22Rv1 (cell line): ENCODE measurements around the gene STK11IP.

Source experiments
- ZFX ChIP-seq: fragments of 450-650 bp; IDR thresholded peaks from 2 replicates; pipeline ENCODE4 v1.6.1; 2017; ENCODE audit warnings: antibody characterized with exemption, borderline replicate concordance
- TF ChIP-seq, protein P1 (sequence below): fragments of 450-650 bp; IDR thresholded peaks from 2 replicates; pipeline ENCODE4 v1.5.1; 2017; ENCODE audit warnings: mild to moderate bottlenecking

DNA sequence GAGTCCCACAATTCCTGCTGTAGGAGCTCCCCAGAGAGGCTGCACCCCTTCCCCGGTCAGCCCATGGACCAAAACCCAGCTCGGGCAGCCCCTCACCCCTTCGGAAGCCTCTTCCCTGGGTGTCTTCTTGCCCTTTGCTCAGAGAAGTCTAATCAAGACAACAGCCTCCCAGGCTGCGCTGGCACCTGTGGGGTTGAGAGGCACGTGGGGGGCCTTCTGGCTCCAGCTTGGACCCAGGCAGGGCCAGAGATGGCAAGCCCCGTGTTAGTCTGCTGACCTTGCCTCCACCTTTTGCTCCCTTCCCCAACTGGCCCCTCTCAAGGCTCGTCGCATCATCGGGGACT lies 40.2 kb downstream of the STK11IP start:
- TF ChIP-seq, protein P1, sequence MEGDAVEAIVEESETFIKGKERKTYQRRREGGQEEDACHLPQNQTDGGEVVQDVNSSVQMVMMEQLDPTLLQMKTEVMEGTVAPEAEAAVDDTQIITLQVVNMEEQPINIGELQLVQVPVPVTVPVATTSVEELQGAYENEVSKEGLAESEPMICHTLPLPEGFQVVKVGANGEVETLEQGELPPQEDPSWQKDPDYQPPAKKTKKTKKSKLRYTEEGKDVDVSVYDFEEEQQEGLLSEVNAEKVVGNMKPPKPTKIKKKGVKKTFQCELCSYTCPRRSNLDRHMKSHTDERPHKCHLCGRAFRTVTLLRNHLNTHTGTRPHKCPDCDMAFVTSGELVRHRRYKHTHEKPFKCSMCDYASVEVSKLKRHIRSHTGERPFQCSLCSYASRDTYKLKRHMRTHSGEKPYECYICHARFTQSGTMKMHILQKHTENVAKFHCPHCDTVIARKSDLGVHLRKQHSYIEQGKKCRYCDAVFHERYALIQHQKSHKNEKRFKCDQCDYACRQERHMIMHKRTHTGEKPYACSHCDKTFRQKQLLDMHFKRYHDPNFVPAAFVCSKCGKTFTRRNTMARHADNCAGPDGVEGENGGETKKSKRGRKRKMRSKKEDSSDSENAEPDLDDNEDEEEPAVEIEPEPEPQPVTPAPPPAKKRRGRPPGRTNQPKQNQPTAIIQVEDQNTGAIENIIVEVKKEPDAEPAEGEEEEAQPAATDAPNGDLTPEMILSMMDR: no peak
- no peak for TF ChIP-seq ZFX
